ENCODE measurements around the gene HDGF. TPM values are rescaled to one million over a fixed set of nuclear protein-coding genes. Genes with fewer than 3 reads are reported as not detected.

The HDGF gene
- 100 to 1,000 TPM in 1 of 6 donors, 10 to 100 TPM in 5; 43.5 to 112 (median 64.2) TPM for total RNA-seq
- 10 to 100 TPM; 58.5 to 87.4 TPM for polyA plus RNA-seq

DNA sequence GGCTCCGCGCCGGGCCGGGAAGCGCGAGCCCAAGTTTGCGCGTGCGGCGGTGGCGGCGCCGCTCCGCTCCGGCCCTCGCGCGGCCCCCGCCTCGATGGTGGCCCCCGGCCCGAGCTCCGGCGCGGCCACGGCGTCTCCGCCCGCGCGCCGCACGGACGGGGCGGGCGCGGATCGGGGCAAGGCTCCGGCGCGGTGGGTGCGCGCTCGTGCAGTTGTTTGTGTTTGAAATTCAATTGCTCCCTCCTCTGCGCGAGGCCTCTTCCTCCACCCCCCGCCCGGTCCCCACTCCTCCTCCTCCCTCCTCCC lies at the start of gene HDGF:
Gene HDGF (minus strand): TSS at position 225 of the 306 bp plus-strand sequence. CDS start 246 bp downstream, outside the sequence.
- H3K4me1 ChIP-seq = peaks cover 20 to 32% (median 22%) of the 10 kb centered on the region in 3 donors
- 0 to 1% methylated on average over 42 to 48 of the region's 48 CpGs for WGBS, 2 donors
- H3K27ac ChIP-seq = peak within 1 kb of the TSS; percentile 89 to 95 (median 92)
- peak within 1 kb of the TSS; percentile 61 to 98 (median 96) for H3K4me3 ChIP-seq
- intact Hi-C loops (cut with DNase I) = no loop called here
- ATAC-seq = peak in 2 of 4 donors; percentile 38 to 52
- H3K27me3 ChIP-seq = no peaks in the 10 kb centered on the region
- no peaks in the 10 kb centered on the region for H3K36me3 ChIP-seq
- FAIRE-seq = no peak
- H3K9me3 ChIP-seq = no peaks in the 10 kb centered on the region
- DNase-seq = no peak
- TF ChIP-seq, protein P1, sequence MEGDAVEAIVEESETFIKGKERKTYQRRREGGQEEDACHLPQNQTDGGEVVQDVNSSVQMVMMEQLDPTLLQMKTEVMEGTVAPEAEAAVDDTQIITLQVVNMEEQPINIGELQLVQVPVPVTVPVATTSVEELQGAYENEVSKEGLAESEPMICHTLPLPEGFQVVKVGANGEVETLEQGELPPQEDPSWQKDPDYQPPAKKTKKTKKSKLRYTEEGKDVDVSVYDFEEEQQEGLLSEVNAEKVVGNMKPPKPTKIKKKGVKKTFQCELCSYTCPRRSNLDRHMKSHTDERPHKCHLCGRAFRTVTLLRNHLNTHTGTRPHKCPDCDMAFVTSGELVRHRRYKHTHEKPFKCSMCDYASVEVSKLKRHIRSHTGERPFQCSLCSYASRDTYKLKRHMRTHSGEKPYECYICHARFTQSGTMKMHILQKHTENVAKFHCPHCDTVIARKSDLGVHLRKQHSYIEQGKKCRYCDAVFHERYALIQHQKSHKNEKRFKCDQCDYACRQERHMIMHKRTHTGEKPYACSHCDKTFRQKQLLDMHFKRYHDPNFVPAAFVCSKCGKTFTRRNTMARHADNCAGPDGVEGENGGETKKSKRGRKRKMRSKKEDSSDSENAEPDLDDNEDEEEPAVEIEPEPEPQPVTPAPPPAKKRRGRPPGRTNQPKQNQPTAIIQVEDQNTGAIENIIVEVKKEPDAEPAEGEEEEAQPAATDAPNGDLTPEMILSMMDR (IDR thresholded peaks at IDR 0.05) = no peak

DNA sequence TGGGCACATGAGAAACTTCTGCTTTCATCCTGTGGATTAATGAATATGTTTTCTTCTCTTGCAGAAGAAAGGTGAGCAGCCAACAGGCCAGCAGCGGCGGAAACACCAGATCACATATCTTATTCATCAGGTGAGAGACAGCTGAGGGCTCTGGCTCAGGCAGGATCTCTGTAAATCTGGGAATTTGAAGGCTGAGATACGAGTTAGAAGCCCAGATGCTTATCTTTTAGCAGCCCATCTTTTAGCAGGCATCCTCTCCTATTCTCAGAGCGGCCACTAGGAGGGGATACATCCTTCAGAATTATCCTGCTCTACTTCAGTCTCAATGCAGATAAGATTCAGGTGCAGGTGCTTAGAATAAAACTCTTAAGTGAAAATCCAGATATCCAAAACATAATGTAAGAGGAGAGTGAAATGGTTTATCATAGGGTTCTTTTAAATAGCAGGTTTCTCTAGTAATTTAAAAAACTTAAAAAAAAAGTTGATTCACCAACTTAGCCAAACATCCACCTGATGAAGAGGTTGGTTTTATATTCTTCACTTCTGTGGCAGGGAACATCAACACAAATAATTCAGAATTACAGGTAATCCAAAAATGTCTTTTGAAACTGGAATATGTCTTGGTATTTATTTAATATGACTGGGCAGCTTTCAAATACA lies 45.9 kb upstream of the HDGF start:
- FAIRE-seq = no peak
- intact Hi-C loops (cut with DNase I) = no loop called here
- Histone ChIP-seq H3K4me1 (no peaks in the 10 kb centered on the region), H3K27ac (no peak overlapping the region), H3K36me3 (peaks cover 5 to 81% (median 35%) of the 10 kb centered on the region in 3 donors), H3K9me3 (no peaks in the 10 kb centered on the region), H3K4me3 (no peak overlapping the region), H3K27me3 (no peaks in the 10 kb centered on the region)
- DNase-seq = no peak
- ATAC-seq = peak in 3 of 4 donors; percentile 70 to 77 (median 76)
- TF ChIP-seq, protein P1 (IDR thresholded peaks at IDR 0.05) = peak; percentile 22 to 55 (median 45)
- WGBS, 2 donors = 59 to 66% methylated on average over 4 of the region's 4 CpGs

DNA sequence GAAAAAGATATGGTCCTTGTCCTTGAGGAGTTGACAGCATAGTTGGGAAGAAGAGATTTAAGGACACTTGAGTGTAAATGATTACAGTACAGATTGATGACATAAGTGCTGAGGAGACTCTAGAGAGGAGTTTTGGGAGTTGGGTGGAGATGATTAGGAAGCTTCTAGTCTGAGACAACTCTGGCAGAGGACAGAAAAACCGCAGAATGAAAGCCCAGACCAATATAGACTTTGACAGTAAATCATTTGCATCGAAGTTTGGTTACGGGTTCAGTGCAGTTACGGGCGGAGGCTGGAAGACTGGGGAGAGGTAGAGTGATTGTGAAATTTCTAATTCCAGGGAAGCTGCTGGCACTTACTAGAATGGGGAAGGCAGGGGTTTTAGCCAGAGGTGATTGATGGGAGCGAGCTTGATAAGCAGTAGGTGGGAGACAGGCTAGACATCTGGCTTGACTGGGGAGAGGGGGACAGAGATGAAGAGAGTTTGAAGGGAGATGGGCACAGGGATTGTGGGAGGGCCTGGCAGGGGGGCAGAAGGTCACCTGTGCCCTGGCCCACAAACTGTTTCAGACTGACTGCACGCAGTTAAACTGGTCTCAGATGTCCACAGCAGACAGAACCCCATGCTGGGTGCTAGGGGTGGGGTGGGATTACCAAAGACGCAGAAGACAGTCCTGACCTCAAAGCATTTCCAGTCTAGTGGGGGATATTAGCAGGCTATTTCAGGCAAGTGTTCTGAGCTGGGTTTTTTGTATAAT lies 45.0 kb upstream of the HDGF start:
- Histone ChIP-seq H3K36me3 (peaks cover 5 to 89% (median 35%) of the 10 kb centered on the region in 3 donors), H3K27ac (no peak overlapping the region), H3K9me3 (no peaks in the 10 kb centered on the region), H3K4me3 (no peak overlapping the region), H3K27me3 (no peaks in the 10 kb centered on the region), H3K4me1 (no peaks in the 10 kb centered on the region)
- intact Hi-C loops (cut with DNase I) = no loop called here
- 88 to 90% methylated on average over 8 of the region's 8 CpGs for WGBS, 2 donors
- TF ChIP-seq, protein P1 (IDR thresholded peaks at IDR 0.05) = no peak
- DNase-seq = no peak
- peak in 1 of 4 donors; percentile 9 for ATAC-seq
- FAIRE-seq = no peak

DNA sequence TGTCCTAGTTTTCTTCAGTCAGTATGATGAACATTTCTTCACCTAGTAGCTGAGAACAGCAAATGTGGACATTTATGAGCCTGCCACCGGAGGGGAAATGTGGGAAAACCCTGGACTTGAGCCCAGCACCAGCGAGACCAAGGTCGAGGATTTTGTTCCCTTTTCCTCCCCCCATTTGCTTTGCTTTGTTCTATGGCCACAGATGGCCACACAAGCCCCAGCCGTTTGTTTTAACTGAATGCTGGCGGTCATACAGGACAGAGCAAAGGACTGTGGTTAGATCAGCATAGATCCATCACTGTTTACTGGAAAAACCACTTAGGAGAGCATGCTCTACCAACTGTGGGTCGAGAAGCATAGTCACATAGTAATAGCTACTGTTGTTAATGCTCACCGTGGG lies 44.3 kb upstream of the HDGF start:
- no peak overlapping the region for H3K4me3 ChIP-seq
- H3K27ac ChIP-seq = no peak overlapping the region
- FAIRE-seq (no peak), DNase-seq (no peak), ATAC-seq (peak in 1 of 4 donors; percentile 33)
- TF ChIP-seq, protein P1 (IDR thresholded peaks at IDR 0.05) = no peak
- peaks cover 5 to 91% (median 35%) of the 10 kb centered on the region in 3 donors for H3K36me3 ChIP-seq
- H3K4me1 ChIP-seq = no peaks in the 10 kb centered on the region
- no peaks in the 10 kb centered on the region for H3K27me3 ChIP-seq
- 39 to 43% methylated on average over 7 of the region's 7 CpGs for WGBS, 2 donors
- intact Hi-C loops (cut with DNase I) = no loop called here
- no peaks in the 10 kb centered on the region for H3K9me3 ChIP-seq

DNA sequence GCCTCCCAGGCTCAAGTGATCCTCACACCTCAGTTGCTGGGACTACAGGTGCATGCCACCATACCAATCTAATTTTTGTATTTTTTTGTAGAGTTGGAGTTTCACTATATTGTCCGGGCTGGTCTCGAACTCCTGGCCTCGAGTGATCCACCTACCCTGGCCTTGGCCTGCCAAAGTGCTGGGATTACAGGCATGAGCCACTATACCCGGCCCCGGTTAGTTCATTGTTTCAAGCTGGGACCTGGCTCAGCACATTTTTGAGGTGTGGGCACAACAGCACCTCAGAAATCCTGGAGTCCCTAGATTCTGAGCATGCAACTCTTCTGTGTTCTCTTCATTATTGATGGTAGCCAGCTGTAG lies 43.9 kb upstream of the HDGF start:
- Histone ChIP-seq H3K4me1 (no peaks in the 10 kb centered on the region), H3K27me3 (no peaks in the 10 kb centered on the region), H3K36me3 (peaks cover 5 to 91% (median 35%) of the 10 kb centered on the region in 3 donors), H3K9me3 (no peaks in the 10 kb centered on the region), H3K4me3 (no peak overlapping the region), H3K27ac (no peak overlapping the region)
- TF ChIP-seq, protein P1 (IDR thresholded peaks at IDR 0.05) = no peak
- intact Hi-C loops (cut with DNase I) = no loop called here
- 87 to 90% methylated on average over 5 of the region's 5 CpGs for WGBS, 2 donors
- ATAC-seq (no peak), DNase-seq (no peak), FAIRE-seq (no peak)
